CD14-positive monocyte (primary cell): ENCODE measurements around the gene SASH3. TPM values are rescaled to one million over a fixed set of nuclear protein-coding genes. Genes with fewer than 3 reads are reported as not detected.

ENCODE experiments used
- DNase-seq, 3 donors: peaks; one replicate each; pipeline ENCODE4 v3.0.0-alpha.2; 2011 to 2022
- H2AFZ ChIP-seq: 2 replicates; pipeline ENCODE4 v1.6.0; 2012; ENCODE audit warnings: mild to moderate bottlenecking, low read depth, low read length, inconsistent platforms; ENCODE audit not compliant: insufficient read depth, poor library complexity, severe bottlenecking
- H3K27ac ChIP-seq, 2 donors: 1 replicate in 1 of 2; 2 replicates in 1 of 2; pipeline ENCODE4 v1.5.1; 2012 to 2013; ENCODE audit warnings: low read length in 2 of 2, control low read depth in 1 of 2, inconsistent platforms in 1 of 2, low read depth in 1 of 2, mild to moderate bottlenecking in 1 of 2
- H3K27me3 ChIP-seq, 2 donors: one replicate each; pipeline versions ENCODE4 v1.6.0 to v1.6.1; 2011 to 2013; ENCODE audit warnings: low read length in 2 of 2; ENCODE audit not compliant: control insufficient read depth in 2 of 2, insufficient read depth in 2 of 2
- H3K36me3 ChIP-seq, 2 donors: replicated peaks in 1 of 2; 1 replicate in 1 of 2; 2 replicates in 1 of 2; pipeline versions ENCODE4 v1.5.1 to v1.6.1; 2012 to 2013; ENCODE audit warnings: low read length in 2 of 2, control low read depth in 1 of 2, inconsistent platforms in 1 of 2, mild to moderate bottlenecking in 1 of 2; ENCODE audit not compliant: insufficient read depth in 2 of 2, control insufficient read depth in 1 of 2
- H3K4me1 ChIP-seq, 2 donors: 1 replicate in 1 of 2; 2 replicates in 1 of 2; pipeline versions ENCODE4 v1.5.1 to v1.6.1; 2012 to 2013; ENCODE audit warnings: low read length in 2 of 2, control low read depth in 1 of 2, inconsistent platforms in 1 of 2, mild to moderate bottlenecking in 1 of 2, moderate library complexity in 1 of 2; ENCODE audit not compliant: insufficient read depth in 2 of 2, control insufficient read depth in 1 of 2
- H3K4me2 ChIP-seq: replicated peaks from 2 replicates; pipeline ENCODE3; 2012; ENCODE audit warnings: low read length, moderate library complexity, mild to moderate bottlenecking; ENCODE audit not compliant: poor library complexity, severe bottlenecking; ENCODE audit errors: extremely low read depth
- H3K4me3 ChIP-seq, 3 experiments: fragments of 200-600 bp in 1 of 3; sonication (generic) in 1 of 3; replicated peaks in 1 of 3; 1 replicate in 2 of 3; 2 replicates in 1 of 3; pipeline ENCODE4 v1.5.1; 2011 to 2013; ENCODE audit warnings: low read length in 3 of 3, mild to moderate bottlenecking in 3 of 3, control low read depth in 2 of 3, low read depth in 2 of 3, inconsistent platforms in 1 of 3, moderate library complexity in 1 of 3
- H3K79me2 ChIP-seq: 2 replicates; pipeline ENCODE4 v1.6.0; 2012; ENCODE audit warnings: mild to moderate bottlenecking, control low read depth, inconsistent platforms, low read length, moderate library complexity; ENCODE audit not compliant: insufficient read depth
- H3K9ac ChIP-seq: 2 replicates; pipeline ENCODE4 v1.6.0; 2017; ENCODE audit warnings: low read length, mild to moderate bottlenecking; ENCODE audit not compliant: insufficient read depth, poor library complexity, severe bottlenecking
- H3K9me3 ChIP-seq, 2 donors: replicated peaks in 1 of 2; 1 replicate in 1 of 2; 2 replicates in 1 of 2; pipeline versions ENCODE4 v1.5.1 to v1.6.1; 2012 to 2013; ENCODE audit warnings: low read length in 2 of 2, control low read depth in 1 of 2; ENCODE audit not compliant: control insufficient read depth in 1 of 2, insufficient read depth in 1 of 2
- H4K20me1 ChIP-seq: 2 replicates; pipeline ENCODE4 v1.6.0; 2012; ENCODE audit warnings: mild to moderate bottlenecking, low read length, control low read depth, moderate library complexity; ENCODE audit not compliant: insufficient read depth
- H3K27ac Mint-ChIP-seq, 7 donors: one replicate each; pipeline ENCODE4 v1.8.0; 2020; ENCODE audit warnings: mild to moderate bottlenecking in 7 of 7, mixed read lengths in 7 of 7, moderate library complexity in 6 of 7, inconsistent platforms in 2 of 7
- H3K27me3 Mint-ChIP-seq, 3 donors: one replicate each; pipeline ENCODE4 v1.8.0; 2021 to 2022; ENCODE audit warnings: low read depth in 3 of 3, mild to moderate bottlenecking in 3 of 3, mixed read lengths in 3 of 3, moderate library complexity in 3 of 3, inconsistent platforms in 1 of 3
- H3K36me3 Mint-ChIP-seq, 2 donors: one replicate each; pipeline ENCODE4 v1.8.0; 2020; ENCODE audit warnings: mixed read lengths in 2 of 2, inconsistent platforms in 1 of 2, mild to moderate bottlenecking in 1 of 2
- H3K4me1 Mint-ChIP-seq: one replicate; pipeline ENCODE4 v1.8.0; 2020; ENCODE audit warnings: mild to moderate bottlenecking, mixed read lengths
- H3K4me3 Mint-ChIP-seq, 2 donors: one replicate each; pipeline ENCODE4 v1.8.0; 2020; ENCODE audit warnings: mild to moderate bottlenecking in 2 of 2, mixed read lengths in 2 of 2, moderate library complexity in 1 of 2
- H3K9me3 Mint-ChIP-seq, 7 donors: one replicate each; pipeline ENCODE4 v1.8.0; 2020 to 2022; ENCODE audit warnings: mixed read lengths in 7 of 7, mild to moderate bottlenecking in 6 of 7, moderate library complexity in 6 of 7, inconsistent platforms in 2 of 7
- CTCF ChIP-seq: fragments of 200-600 bp; IDR thresholded peaks from one replicate; pipeline ENCODE4 v1.8.0; 2022; ENCODE audit warnings: antibody characterized with exemption, mild to moderate bottlenecking
- WGBS: methylation state at CpG from one replicate; pipeline ENCODE4 v1.1.5; 2013; ENCODE audit warnings: missing lambda C conversion rate; ENCODE audit not compliant: insufficient coverage; 5-methylcytosine and 5-hydroxymethylcytosine counted together
- intact Hi-C, 2 donors: fragments of 100-400 bp; cut with micrococcal nuclease; formaldehyde crosslinking; loops; one replicate each; pipeline versions ENCODE4 v1.15.0 to v1.15.1; 2023
- polyA plus RNA-seq, 3 donors: library from polyadenylated mRNA; depleted of rRNA in 1 of 3; unstranded in 2 of 3; stranded (reverse) in 1 of 3; fragments of 300-500 nt in 2 of 3; fragments of >200 nt in 1 of 3; fragmentation: Illumina TruSeq in 2 of 3; gene quantifications; 1 replicate in 2 of 3; 2 replicates in 1 of 3; pipeline ENCODE4 v1.2.3, GENCODE V29; 2012 to 2021

SASH3 gene
- polyA plus RNA-seq, 3 donors = 127 to 272 (median 179) TPM

DNA sequence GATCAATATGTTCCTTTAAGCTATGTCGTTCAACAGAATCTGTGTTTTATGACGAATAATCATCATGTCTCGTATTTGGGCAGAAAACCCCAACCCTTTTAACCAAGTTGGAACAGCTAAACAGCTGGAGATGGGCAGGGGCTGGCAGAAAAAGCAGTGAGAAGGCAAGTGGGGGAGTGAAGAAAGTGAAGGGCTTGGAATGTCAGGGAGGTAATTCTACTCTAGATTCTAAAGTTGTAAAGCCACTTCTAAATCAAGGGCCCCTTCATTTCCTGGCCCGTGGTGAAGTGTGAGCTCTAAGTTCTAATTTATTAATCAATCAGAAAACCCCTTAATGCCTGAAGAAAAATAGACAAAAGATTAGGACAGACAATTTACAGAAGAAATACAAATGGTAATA lies 20.4 kb downstream of the SASH3 start:
- Mint-ChIP-seq H3K27ac (no peak overlapping the region), H3K36me3 (peaks cover 21 to 35% of the 10 kb centered on the region in 2 donors), H3K4me3 (no peak overlapping the region), H3K9me3 (no peaks in the 10 kb centered on the region), H3K27me3 (peaks cover 0 to 11% (median 1%) of the 10 kb centered on the region in 3 donors), H3K4me1 (peaks cover 38% of the 10 kb centered on the region)
- no peak overlapping the region for H3K4me3 ChIP-seq
- peaks cover 18 to 27% of the 10 kb centered on the region in 2 donors for H3K4me1 ChIP-seq
- H4K20me1 ChIP-seq = peaks cover 23% of the 10 kb centered on the region
- no peaks in the 10 kb centered on the region for H3K79me2 ChIP-seq
- H2AFZ ChIP-seq = no peak overlapping the region
- no peak overlapping the region for H3K27ac ChIP-seq
- DNase-seq = no peak
- no peaks in the 10 kb centered on the region for H3K9me3 ChIP-seq
- H3K36me3 ChIP-seq = peaks cover 26 to 39% of the 10 kb centered on the region in 2 donors
- no peak for TF ChIP-seq CTCF
- intact Hi-C loops = no loop called here
- H3K4me2 ChIP-seq = no peak overlapping the region
- H3K9ac ChIP-seq = no peak overlapping the region
- no CpG with 5 or more reads among the region's 4 CpGs for WGBS
- no peaks in the 10 kb centered on the region for H3K27me3 ChIP-seq

- no peak for DNase-seq
These were observed 23.1 kb downstream of the SASH3 start for GRCh38 chrX:129802863-129803262.

More at GRCh38 chrX:129802863-129803262, 23.1 kb downstream of the SASH3 start:
- H3K4me2 ChIP-seq = no peak overlapping the region
- no peak for TF ChIP-seq CTCF
- peaks cover 3 to 14% of the 10 kb centered on the region in 2 donors for H3K36me3 ChIP-seq
- H3K79me2 ChIP-seq = no peaks in the 10 kb centered on the region
- no peaks in the 10 kb centered on the region for H3K27me3 ChIP-seq
- H3K4me1 Mint-ChIP-seq = peaks cover 30% of the 10 kb centered on the region
- H3K27me3 Mint-ChIP-seq = peaks cover 0 to 10% (median 1%) of the 10 kb centered on the region in 3 donors
- no peaks in the 10 kb centered on the region for H3K9me3 Mint-ChIP-seq
- H3K4me1 ChIP-seq = peaks cover 20 to 24% of the 10 kb centered on the region in 2 donors
- no peaks in the 10 kb centered on the region for H4K20me1 ChIP-seq
- no peaks in the 10 kb centered on the region for H3K9me3 ChIP-seq
- no peak overlapping the region for H3K27ac ChIP-seq
- H3K36me3 Mint-ChIP-seq = peaks cover 8 to 16% of the 10 kb centered on the region in 2 donors
- no CpG with 5 or more reads among the region's 1 CpG for WGBS
- no peak overlapping the region for H3K9ac ChIP-seq
- H2AFZ ChIP-seq = no peak overlapping the region
- intact Hi-C loops = no loop called here
- no peak overlapping the region for H3K4me3 Mint-ChIP-seq
- H3K27ac Mint-ChIP-seq = no peak overlapping the region
- H3K4me3 ChIP-seq = no peak overlapping the region
